ENCODE data around the gene CYLD. TPM values are rescaled to one million over a fixed set of nuclear protein-coding genes. Genes with fewer than 3 reads are reported as not detected.

CYLD gene
- total and polyA plus RNA-seq, 10 of the 15 experiments (the other 5 are each of a cell fraction or from before 2014, with no cell fraction given) = 19.2 to 106 (median 46.1) TPM

DNA sequence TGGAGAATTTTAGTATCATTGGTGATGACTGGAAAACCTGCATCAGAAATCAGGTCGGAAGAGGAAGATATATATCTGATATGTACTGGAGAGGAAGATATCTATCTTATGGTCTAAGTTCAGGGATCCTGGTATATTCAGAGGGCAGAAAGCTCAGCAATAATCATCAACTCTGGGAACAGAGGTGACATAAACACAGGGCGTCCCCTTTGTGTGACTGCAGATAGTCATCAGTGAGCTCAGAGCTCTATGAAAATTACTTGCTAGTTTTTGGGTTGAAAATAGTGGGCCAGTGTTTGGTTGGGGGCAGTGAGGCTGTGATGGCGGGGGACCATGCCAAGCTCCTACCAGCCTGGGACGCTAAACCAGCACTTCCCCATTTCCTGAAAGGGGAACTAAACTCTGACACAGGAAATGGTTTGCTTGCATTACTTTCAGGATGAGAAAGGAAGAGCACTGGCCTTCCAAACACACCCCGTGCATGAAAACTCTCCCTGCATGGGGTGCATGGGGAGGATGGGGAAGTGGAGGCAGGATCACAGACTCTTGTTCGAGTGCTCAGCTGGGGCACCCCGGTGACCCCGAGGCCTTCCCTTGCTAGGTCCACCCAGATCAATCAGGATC, 32.7 kb upstream of the CYLD start (continued):
- TF ChIP-seq, protein P1, sequence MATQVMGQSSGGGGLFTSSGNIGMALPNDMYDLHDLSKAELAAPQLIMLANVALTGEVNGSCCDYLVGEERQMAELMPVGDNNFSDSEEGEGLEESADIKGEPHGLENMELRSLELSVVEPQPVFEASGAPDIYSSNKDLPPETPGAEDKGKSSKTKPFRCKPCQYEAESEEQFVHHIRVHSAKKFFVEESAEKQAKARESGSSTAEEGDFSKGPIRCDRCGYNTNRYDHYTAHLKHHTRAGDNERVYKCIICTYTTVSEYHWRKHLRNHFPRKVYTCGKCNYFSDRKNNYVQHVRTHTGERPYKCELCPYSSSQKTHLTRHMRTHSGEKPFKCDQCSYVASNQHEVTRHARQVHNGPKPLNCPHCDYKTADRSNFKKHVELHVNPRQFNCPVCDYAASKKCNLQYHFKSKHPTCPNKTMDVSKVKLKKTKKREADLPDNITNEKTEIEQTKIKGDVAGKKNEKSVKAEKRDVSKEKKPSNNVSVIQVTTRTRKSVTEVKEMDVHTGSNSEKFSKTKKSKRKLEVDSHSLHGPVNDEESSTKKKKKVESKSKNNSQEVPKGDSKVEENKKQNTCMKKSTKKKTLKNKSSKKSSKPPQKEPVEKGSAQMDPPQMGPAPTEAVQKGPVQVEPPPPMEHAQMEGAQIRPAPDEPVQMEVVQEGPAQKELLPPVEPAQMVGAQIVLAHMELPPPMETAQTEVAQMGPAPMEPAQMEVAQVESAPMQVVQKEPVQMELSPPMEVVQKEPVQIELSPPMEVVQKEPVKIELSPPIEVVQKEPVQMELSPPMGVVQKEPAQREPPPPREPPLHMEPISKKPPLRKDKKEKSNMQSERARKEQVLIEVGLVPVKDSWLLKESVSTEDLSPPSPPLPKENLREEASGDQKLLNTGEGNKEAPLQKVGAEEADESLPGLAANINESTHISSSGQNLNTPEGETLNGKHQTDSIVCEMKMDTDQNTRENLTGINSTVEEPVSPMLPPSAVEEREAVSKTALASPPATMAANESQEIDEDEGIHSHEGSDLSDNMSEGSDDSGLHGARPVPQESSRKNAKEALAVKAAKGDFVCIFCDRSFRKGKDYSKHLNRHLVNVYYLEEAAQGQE (IDR thresholded peaks at IDR 0.05; ENCODE audit: low read depth, low read length) = no peak
- no peak for TF ChIP-seq SREBF2 (IDR thresholded peaks at IDR 0.05; ENCODE audit: low read length)
- no peak for TF ChIP-seq YBX1 (IDR thresholded peaks at IDR 0.05)
- no peak for TF ChIP-seq TCF3 (IDR thresholded peaks at IDR 0.05; ENCODE audit: borderline replicate concordance, insufficient read depth, low read depth, low read length)
- no peak for TF ChIP-seq ATF7 (IDR thresholded peaks at IDR 0.05; ENCODE audit: low read depth)
- no peak for TF ChIP-seq MEF2A (IDR thresholded peaks at IDR 0.05; ENCODE audit: insufficient read depth, low read depth, low read length)
- TF ChIP-seq ATF2 (IDR thresholded peaks at IDR 0.05; ENCODE audit: low read length) = no peak
- TF ChIP-seq RAD51 (IDR thresholded peaks at IDR 0.05) = no peak
- TF ChIP-seq SMAD1 (IDR thresholded peaks at IDR 0.05; ENCODE audit: low read depth, partially characterized antibody) = no peak
- TF ChIP-seq ZNF687 (IDR thresholded peaks at IDR 0.05) = peak; percentile 66
- no peak for TF ChIP-seq STAT3 (IDR thresholded peaks at IDR 0.05; ENCODE audit: low read depth, low read length)
- no peak for TF ChIP-seq MTA2 (IDR thresholded peaks at IDR 0.05; ENCODE audit: low read depth)
- no peak for TF ChIP-seq ZSCAN29 (IDR thresholded peaks at IDR 0.05)
- TF ChIP-seq MLLT1 (IDR thresholded peaks at IDR 0.05) = no peak
- TF ChIP-seq ZNF217 (IDR thresholded peaks at IDR 0.05) = no peak
- TF ChIP-seq, protein P2, sequence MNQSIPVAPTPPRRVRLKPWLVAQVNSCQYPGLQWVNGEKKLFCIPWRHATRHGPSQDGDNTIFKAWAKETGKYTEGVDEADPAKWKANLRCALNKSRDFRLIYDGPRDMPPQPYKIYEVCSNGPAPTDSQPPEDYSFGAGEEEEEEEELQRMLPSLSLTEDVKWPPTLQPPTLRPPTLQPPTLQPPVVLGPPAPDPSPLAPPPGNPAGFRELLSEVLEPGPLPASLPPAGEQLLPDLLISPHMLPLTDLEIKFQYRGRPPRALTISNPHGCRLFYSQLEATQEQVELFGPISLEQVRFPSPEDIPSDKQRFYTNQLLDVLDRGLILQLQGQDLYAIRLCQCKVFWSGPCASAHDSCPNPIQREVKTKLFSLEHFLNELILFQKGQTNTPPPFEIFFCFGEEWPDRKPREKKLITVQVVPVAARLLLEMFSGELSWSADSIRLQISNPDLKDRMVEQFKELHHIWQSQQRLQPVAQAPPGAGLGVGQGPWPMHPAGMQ (IDR thresholded peaks at IDR 0.05; ENCODE audit: borderline replicate concordance) = no peak
- TF ChIP-seq, protein P3, sequence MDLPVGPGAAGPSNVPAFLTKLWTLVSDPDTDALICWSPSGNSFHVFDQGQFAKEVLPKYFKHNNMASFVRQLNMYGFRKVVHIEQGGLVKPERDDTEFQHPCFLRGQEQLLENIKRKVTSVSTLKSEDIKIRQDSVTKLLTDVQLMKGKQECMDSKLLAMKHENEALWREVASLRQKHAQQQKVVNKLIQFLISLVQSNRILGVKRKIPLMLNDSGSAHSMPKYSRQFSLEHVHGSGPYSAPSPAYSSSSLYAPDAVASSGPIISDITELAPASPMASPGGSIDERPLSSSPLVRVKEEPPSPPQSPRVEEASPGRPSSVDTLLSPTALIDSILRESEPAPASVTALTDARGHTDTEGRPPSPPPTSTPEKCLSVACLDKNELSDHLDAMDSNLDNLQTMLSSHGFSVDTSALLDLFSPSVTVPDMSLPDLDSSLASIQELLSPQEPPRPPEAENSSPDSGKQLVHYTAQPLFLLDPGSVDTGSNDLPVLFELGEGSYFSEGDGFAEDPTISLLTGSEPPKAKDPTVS (IDR thresholded peaks at IDR 0.05; ENCODE audit: low read depth, low read length) = no peak
